Measurements from ENCODE around the gene PAQR5.

The PAQR5 gene

GRCh38 chr15:69415381-69415780, 116.7 kb downstream of the PAQR5 start:
- H3K27me3 ChIP-seq (ENCODE audit: low read length): no peaks in the 10 kb centered on the region
- H4K20me1 ChIP-seq (ENCODE audit: low read depth, low read length): peaks cover 12% of the 10 kb centered on the region
- H3K4me2 ChIP-seq (ENCODE audit: low read depth, low read length, poor library complexity, severe bottlenecking): peak overlapping the region; percentile 99
- no peak overlapping the region for H2AFZ ChIP-seq (ENCODE audit: low read depth, low read length, severe bottlenecking)
- H3K79me2 ChIP-seq (ENCODE audit: insufficient read depth, low read length): peaks cover 42% of the 10 kb centered on the region
- H3K36me3 ChIP-seq (ENCODE audit: low read length): peaks cover 24% of the 10 kb centered on the region; the same call in 1 of the 2 replicates
- no peaks in the 10 kb centered on the region for H3K9me3 ChIP-seq (ENCODE audit: insufficient read depth, low read length)
- no peaks in the 10 kb centered on the region for H3K9me2 ChIP-seq (replicated peaks; ENCODE audit: insufficient read depth, low read length)
- H3F3A ChIP-seq (ENCODE audit: insufficient read depth): no peaks in the 10 kb centered on the region; the same call in 1 of the 2 replicates
- no peak overlapping the region for H3K27ac ChIP-seq (ENCODE audit: low read depth, low read length)
- H3K9ac ChIP-seq (ENCODE audit: low read length): peak overlapping the region; percentile 96
- H3K4me3 ChIP-seq (ENCODE audit: insufficient read depth, low read length, poor library complexity, severe bottlenecking): peak overlapping the region; percentile 93
- TF ChIP-seq EZH2phosphoT487 (conservative IDR thresholded peaks at IDR 0.05; ENCODE audit: low read length) (no peak), CTCF (IDR thresholded peaks at IDR 0.05; ENCODE audit: insufficient read depth, low read length, poor library complexity, severe bottlenecking) (no peak)

GRCh38 chr15:69417581-69417980, 118.9 kb downstream of the PAQR5 start:
- Histone ChIP-seq H3K27ac (ENCODE audit: low read depth, low read length) (no peak overlapping the region), H3K9me2 (replicated peaks; ENCODE audit: insufficient read depth, low read length) (no peaks in the 10 kb centered on the region), H2AFZ (ENCODE audit: low read depth, low read length, severe bottlenecking) (no peak overlapping the region), H4K20me1 (ENCODE audit: low read depth, low read length) (peaks cover 12% of the 10 kb centered on the region), H3K9me3 (ENCODE audit: insufficient read depth, low read length) (no peaks in the 10 kb centered on the region), H3K36me3 (ENCODE audit: low read length) (peaks cover 42% of the 10 kb centered on the region), H3K4me2 (ENCODE audit: low read depth, low read length, poor library complexity, severe bottlenecking) (no peak overlapping the region), H3F3A (ENCODE audit: insufficient read depth) (no peaks in the 10 kb centered on the region; the same call in 1 of the 2 replicates), H3K27me3 (ENCODE audit: low read length) (no peaks in the 10 kb centered on the region), H3K79me2 (ENCODE audit: insufficient read depth, low read length) (peaks cover 48% of the 10 kb centered on the region), H3K9ac (ENCODE audit: low read length) (no peak overlapping the region), H3K4me3 (ENCODE audit: insufficient read depth, low read length, poor library complexity, severe bottlenecking) (no peak overlapping the region)
- no peak for TF ChIP-seq EZH2phosphoT487 (conservative IDR thresholded peaks at IDR 0.05; ENCODE audit: low read length)
- TF ChIP-seq CTCF (IDR thresholded peaks at IDR 0.05; ENCODE audit: insufficient read depth, low read length, poor library complexity, severe bottlenecking): no peak

GRCh38 chr15:69421498-69421897, 122.8 kb downstream of the PAQR5 start:
- Histone ChIP-seq H3K36me3 (ENCODE audit: low read length) (peaks cover 75% of the 10 kb centered on the region), H3F3A (ENCODE audit: insufficient read depth) (no peaks in the 10 kb centered on the region), H4K20me1 (ENCODE audit: low read depth, low read length) (no peaks in the 10 kb centered on the region), H3K4me2 (ENCODE audit: low read depth, low read length, poor library complexity, severe bottlenecking) (no peak overlapping the region), H3K79me2 (ENCODE audit: insufficient read depth, low read length) (peaks cover 39% of the 10 kb centered on the region), H3K9ac (ENCODE audit: low read length) (no peak overlapping the region), H3K27me3 (ENCODE audit: low read length) (no peaks in the 10 kb centered on the region), H3K9me2 (replicated peaks; ENCODE audit: insufficient read depth, low read length) (no peaks in the 10 kb centered on the region), H2AFZ (ENCODE audit: low read depth, low read length, severe bottlenecking) (no peak overlapping the region), H3K9me3 (ENCODE audit: insufficient read depth, low read length) (no peaks in the 10 kb centered on the region), H3K4me3 (ENCODE audit: insufficient read depth, low read length, poor library complexity, severe bottlenecking) (no peak overlapping the region), H3K27ac (ENCODE audit: low read depth, low read length) (no peak overlapping the region)
- TF ChIP-seq EZH2phosphoT487 (conservative IDR thresholded peaks at IDR 0.05; ENCODE audit: low read length) (no peak), CTCF (IDR thresholded peaks at IDR 0.05; ENCODE audit: insufficient read depth, low read length, poor library complexity, severe bottlenecking) (no peak)
